Activated CD4-positive, CD25-positive, alpha-beta regulatory T cell (primary cell): ENCODE data around the gene ZDHHC14.

Experiments
- DNase-seq, 4 experiments: peaks; one replicate each; lab custom pipeline; 2025; lab: John Stamatoyannopoulos, UW

The ZDHHC14 gene

GRCh38 chr6:157627195-157627966, 246.4 kb downstream of the ZDHHC14 start:
- DNase-seq: no peak

GRCh38 chr6:157628463-157628862, 247.5 kb downstream of the ZDHHC14 start:
- DNase-seq: no peak

- DNase-seq: no peak
Observed at GRCh38 chr6:157629220-157629619, 248.2 kb downstream of the ZDHHC14 start.

GRCh38 chr6:157630463-157631080, 249.6 kb downstream of the ZDHHC14 start:
- DNase-seq: no peak

- DNase-seq: no peak
Observed at GRCh38 chr6:157631412-157631811, 250.4 kb downstream of the ZDHHC14 start.

- no peak for DNase-seq
Observed at GRCh38 chr6:157631838-157632614, 251.0 kb downstream of the ZDHHC14 start.

- DNase-seq: no peak
Observed at GRCh38 chr6:157632821-157633220, 251.8 kb downstream of the ZDHHC14 start.

GRCh38 chr6:157634546-157634945, 253.6 kb downstream of the ZDHHC14 start:
- DNase-seq: no peak

- no peak for DNase-seq
Observed at GRCh38 chr6:157635388-157636244, 254.6 kb downstream of the ZDHHC14 start.

GRCh38 chr6:157637516-157637915, 256.5 kb downstream of the ZDHHC14 start:
- DNase-seq: no peak

- no peak for DNase-seq
Observed at GRCh38 chr6:157637941-157638662, 257.1 kb downstream of the ZDHHC14 start.

GRCh38 chr6:157638779-157639178, 257.8 kb downstream of the ZDHHC14 start:
- no peak for DNase-seq

- DNase-seq: no peak
Observed at GRCh38 chr6:157640746-157641451, 259.9 kb downstream of the ZDHHC14 start.

GRCh38 chr6:157641837-157642236, 260.8 kb downstream of the ZDHHC14 start:
- DNase-seq: no peak

- no peak for DNase-seq
Observed at GRCh38 chr6:157642736-157643135, 261.7 kb downstream of the ZDHHC14 start.

GRCh38 chr6:157644043-157644810, 263.2 kb downstream of the ZDHHC14 start:
- DNase-seq: no peak

GRCh38 chr6:157645201-157645795, 264.3 kb downstream of the ZDHHC14 start:
- DNase-seq: no peak

- DNase-seq: no peak
Observed at GRCh38 chr6:157646012-157646411, 265.0 kb downstream of the ZDHHC14 start.

GRCh38 chr6:157647261-157647915, 266.4 kb downstream of the ZDHHC14 start:
- no peak for DNase-seq
